22Rv1 (cell line): ENCODE results near the gene TENM4.

ENCODE experiments used
- ZFX ChIP-seq: fragments of 450-650 bp; IDR thresholded peaks from 2 replicates; pipeline ENCODE4 v1.6.1; 2017; ENCODE audit warnings: antibody characterized with exemption, borderline replicate concordance
- TF ChIP-seq, protein P1 (sequence below): fragments of 450-650 bp; IDR thresholded peaks from 2 replicates; pipeline ENCODE4 v1.5.1; 2017; ENCODE audit warnings: mild to moderate bottlenecking

DNA sequence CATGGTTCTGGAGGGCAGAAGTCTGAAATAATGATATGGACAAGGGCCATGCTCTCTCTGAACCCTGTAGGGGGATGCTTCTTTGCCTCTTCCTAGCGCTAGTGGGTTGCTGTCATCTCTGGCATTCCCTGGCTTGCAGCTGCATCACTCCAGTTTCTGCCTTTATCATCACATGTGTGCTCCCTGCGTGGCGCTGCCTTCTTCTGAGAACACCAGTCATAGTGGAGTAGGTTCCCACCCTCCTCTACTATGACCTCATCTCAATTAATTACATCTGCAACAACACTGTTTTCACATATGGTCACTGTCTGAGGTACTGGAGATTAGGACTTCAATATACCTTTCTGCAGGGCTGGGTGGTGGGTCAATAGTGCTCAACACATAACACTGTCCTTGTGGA, 463.8 kb downstream of the TENM4 start:
- TF ChIP-seq, protein P1, sequence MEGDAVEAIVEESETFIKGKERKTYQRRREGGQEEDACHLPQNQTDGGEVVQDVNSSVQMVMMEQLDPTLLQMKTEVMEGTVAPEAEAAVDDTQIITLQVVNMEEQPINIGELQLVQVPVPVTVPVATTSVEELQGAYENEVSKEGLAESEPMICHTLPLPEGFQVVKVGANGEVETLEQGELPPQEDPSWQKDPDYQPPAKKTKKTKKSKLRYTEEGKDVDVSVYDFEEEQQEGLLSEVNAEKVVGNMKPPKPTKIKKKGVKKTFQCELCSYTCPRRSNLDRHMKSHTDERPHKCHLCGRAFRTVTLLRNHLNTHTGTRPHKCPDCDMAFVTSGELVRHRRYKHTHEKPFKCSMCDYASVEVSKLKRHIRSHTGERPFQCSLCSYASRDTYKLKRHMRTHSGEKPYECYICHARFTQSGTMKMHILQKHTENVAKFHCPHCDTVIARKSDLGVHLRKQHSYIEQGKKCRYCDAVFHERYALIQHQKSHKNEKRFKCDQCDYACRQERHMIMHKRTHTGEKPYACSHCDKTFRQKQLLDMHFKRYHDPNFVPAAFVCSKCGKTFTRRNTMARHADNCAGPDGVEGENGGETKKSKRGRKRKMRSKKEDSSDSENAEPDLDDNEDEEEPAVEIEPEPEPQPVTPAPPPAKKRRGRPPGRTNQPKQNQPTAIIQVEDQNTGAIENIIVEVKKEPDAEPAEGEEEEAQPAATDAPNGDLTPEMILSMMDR: no peak
- no peak for TF ChIP-seq ZFX
